GM23338 (cell line): ENCODE data around the gene KCNJ6.

Source experiments
- CTCF ChIP-seq, 2 experiments: fragments of 200-600 bp in 1 of 2; sonication (generic) in 1 of 2; conservative IDR thresholded peaks; 2 replicates each; pipeline versions ENCODE4 v1.5.1 to v1.6.1; 2016 to 2017; ENCODE audit warnings: antibody characterized with exemption in 2 of 2, low read depth in 2 of 2, mild to moderate bottlenecking in 2 of 2, moderate library complexity in 1 of 2
- ETS1 ChIP-seq: IDR thresholded peaks from 2 replicates; pipeline ENCODE4 v1.6.1; 2016; ENCODE audit warnings: antibody characterized with exemption
- EZH2 ChIP-seq: fragments of 200-600 bp; sonication (generic); IDR thresholded peaks from one replicate; pipeline ENCODE4 v1.8.0; 2017; ENCODE audit warnings: antibody characterized with exemption, mild to moderate bottlenecking, low read depth; ENCODE audit not compliant: unreplicated experiment
- EZH2phosphoT487 ChIP-seq: fragments of 200-600 bp; sonication (generic); IDR thresholded peaks from one replicate; pipeline ENCODE4 v1.8.1; 2018; ENCODE audit warnings: antibody characterized with exemption; ENCODE audit not compliant: unreplicated experiment
- JUNB ChIP-seq: IDR thresholded peaks from one replicate; pipeline ENCODE4 v1.6.1; 2016; ENCODE audit warnings: antibody characterized with exemption; ENCODE audit not compliant: unreplicated experiment
- POLR2AphosphoS5 ChIP-seq: IDR thresholded peaks from 2 replicates; pipeline ENCODE4 v1.6.1; 2016; ENCODE audit warnings: antibody characterized with exemption, low read depth
- REST ChIP-seq: IDR thresholded peaks from one replicate; pipeline ENCODE4 v1.6.1; 2018; ENCODE audit warnings: antibody characterized with exemption; ENCODE audit not compliant: unreplicated experiment

- no peak for TF ChIP-seq EZH2
- TF ChIP-seq CTCF (conservative IDR thresholded peaks at IDR 0.05; ENCODE audit: low read depth in 2 of 2), result no peak
- no peak for TF ChIP-seq POLR2AphosphoS5
- no peak for TF ChIP-seq EZH2phosphoT487
- TF ChIP-seq JUNB, result no peak
- TF ChIP-seq REST, result no peak
- no peak for TF ChIP-seq ETS1
These were observed 753 bp downstream of the KCNJ6 start for GRCh38 chr21:37915497-37915911.
